Neural progenitor cell (in vitro differentiated cells): ENCODE data around the gene AP4M1. TPM values are rescaled to one million over a fixed set of nuclear protein-coding genes. Genes with fewer than 3 reads are reported as not detected.

Experiments used
- DNase-seq: peaks from one replicate; pipeline ENCODE4 v3.0.0-alpha.2; 2016; ENCODE audit warnings: low spot score
- H2AFZ ChIP-seq: fragments of 200-600 bp; sonication (generic); replicated peaks from 2 replicates; pipeline ENCODE4 v1.6.1; 2016; ENCODE audit warnings: antibody characterized with exemption
- H3F3A ChIP-seq: fragments of 200-600 bp; sonication (generic); 2 replicates; pipeline ENCODE4 v1.6.1; 2016; ENCODE audit warnings: antibody characterized with exemption, low read depth
- H3K27ac ChIP-seq: fragments of 200-600 bp; sonication (generic); 2 replicates; pipeline ENCODE4 v1.5.1; 2016; ENCODE audit warnings: mild to moderate bottlenecking
- H3K27me3 ChIP-seq: fragments of 200-600 bp; sonication (generic); 2 replicates; pipeline ENCODE4 v1.6.1; 2016; ENCODE audit warnings: mild to moderate bottlenecking, moderate library complexity
- H3K36me3 ChIP-seq: fragments of 200-600 bp; sonication (generic); 2 replicates; pipeline ENCODE4 v1.5.1; 2016
- H3K4me1 ChIP-seq: fragments of 200-600 bp; sonication (generic); 2 replicates; pipeline ENCODE4 v1.6.1; 2016; ENCODE audit warnings: mixed run types
- H3K4me2 ChIP-seq: fragments of 200-600 bp; sonication (generic); 2 replicates; pipeline ENCODE4 v1.6.1; 2016
- H3K4me3 ChIP-seq: fragments of 200-600 bp; sonication (generic); 2 replicates; pipeline ENCODE4 v1.5.1; 2016
- H3K79me2 ChIP-seq: fragments of 200-600 bp; sonication (generic); 2 replicates; pipeline ENCODE4 v1.6.1; 2016; ENCODE audit warnings: low read depth
- H3K9ac ChIP-seq: fragments of 200-600 bp; sonication (generic); 2 replicates; pipeline ENCODE4 v1.6.1; 2016
- H3K9me3 ChIP-seq: fragments of 200-600 bp; sonication (generic); 2 replicates; pipeline ENCODE4 v1.5.1; 2016; ENCODE audit warnings: low read depth
- H4K20me1 ChIP-seq: fragments of 200-600 bp; sonication (generic); 2 replicates; pipeline ENCODE4 v1.6.1; 2016; ENCODE audit warnings: low read depth
- H3K27ac Mint-ChIP-seq: 3 replicates; pipeline ENCODE4 v1.8.0; 2021; ENCODE audit warnings: mixed read lengths
- H3K27me3 Mint-ChIP-seq: 2 replicates; pipeline ENCODE4 v1.8.0; 2022; ENCODE audit warnings: low read depth, mild to moderate bottlenecking, inconsistent platforms, moderate library complexity, mixed read lengths; ENCODE audit not compliant: insufficient read depth
- H3K36me3 Mint-ChIP-seq: 3 replicates; pipeline ENCODE4 v1.8.0; 2021; ENCODE audit warnings: mixed read lengths
- H3K4me1 Mint-ChIP-seq: 3 replicates; pipeline ENCODE4 v1.8.0; 2021; ENCODE audit warnings: mixed read lengths
- H3K4me3 Mint-ChIP-seq: 3 replicates; pipeline ENCODE4 v1.8.0; 2021; ENCODE audit warnings: mild to moderate bottlenecking, moderate library complexity, mixed read lengths
- H3K9me3 Mint-ChIP-seq: 3 replicates; pipeline ENCODE4 v1.8.0; 2020; ENCODE audit warnings: mixed read lengths
- CTCF ChIP-seq: fragments of 200-600 bp; sonication (generic); IDR thresholded peaks from 2 replicates; pipeline ENCODE4 v1.5.1; 2017; ENCODE audit warnings: antibody characterized with exemption, mild to moderate bottlenecking
- EZH2 ChIP-seq: fragments of 200-600 bp; sonication (generic); IDR thresholded peaks from 2 replicates; pipeline ENCODE4 v1.6.1; 2017; ENCODE audit warnings: antibody characterized with exemption, mild to moderate bottlenecking, moderate library complexity
- EZH2phosphoT487 ChIP-seq: fragments of 200-600 bp; sonication (generic); IDR thresholded peaks from 2 replicates; pipeline ENCODE4 v1.6.1; 2017; ENCODE audit warnings: antibody characterized with exemption
- total RNA-seq: library from RNA; depleted of rRNA; stranded (reverse); fragments of >200 nt; gene quantifications from 2 replicates; pipeline ENCODE4 v1.2.3, GENCODE V29; 2015; ENCODE audit warnings: low replicate concordance

Gene AP4M1
- total RNA-seq, 1 donor from 2014 or later = 15.3 TPM

- Mint-ChIP-seq H3K27ac (peak within 1 kb of the TSS; percentile 94), H3K4me1 (peaks cover 13% of the 10 kb centered on the region), H3K4me3 (peak within 1 kb of the TSS; percentile 96), H3K27me3 (no peaks in the 10 kb centered on the region), H3K9me3 (no peaks in the 10 kb centered on the region), H3K36me3 (peaks cover 8% of the 10 kb centered on the region)
- no peaks in the 10 kb centered on the region for H3K36me3 ChIP-seq
- H3K27me3 ChIP-seq = no peaks in the 10 kb centered on the region
- peaks cover 3% of the 10 kb centered on the region for H3K4me1 ChIP-seq
- DNase-seq = peak; percentile 100
- peaks cover 6% of the 10 kb centered on the region for H4K20me1 ChIP-seq
- peak within 1 kb of the TSS; percentile 68 for H3K9ac ChIP-seq
- peak within 1 kb of the TSS; percentile 76 for H3K4me3 ChIP-seq
- H3K4me2 ChIP-seq = peak within 1 kb of the TSS; percentile 81
- H3K79me2 ChIP-seq = peaks cover 34% of the 10 kb centered on the region
- H3K9me3 ChIP-seq = no peaks in the 10 kb centered on the region
- peaks cover 23% of the 10 kb centered on the region for H3F3A ChIP-seq
- H3K27ac ChIP-seq = no peak within 1 kb of the TSS
- peak within 1 kb of the TSS; percentile 80 for H2AFZ ChIP-seq
- peak; percentile 15 for TF ChIP-seq CTCF
- no peak for TF ChIP-seq EZH2phosphoT487
- no peak for TF ChIP-seq EZH2
These were observed 47.3 kb downstream of the AP4M1 start, which contains the start of gene LAMTOR4 for GRCh38 chr7:100148559-100149328. Gene LAMTOR4 (plus strand): TSS chr7:100148918. CDS start chr7:100148973, 55 bp downstream.

- Mint-ChIP-seq H3K27ac (no peak overlapping the region), H3K9me3 (no peaks in the 10 kb centered on the region), H3K4me1 (peaks cover 21% of the 10 kb centered on the region), H3K36me3 (peaks cover 11% of the 10 kb centered on the region), H3K27me3 (peaks cover 4% of the 10 kb centered on the region), H3K4me3 (no peak overlapping the region)
- Histone ChIP-seq H3K4me1 (peaks cover 3% of the 10 kb centered on the region), H3F3A (peaks cover 29% of the 10 kb centered on the region), H3K36me3 (no peaks in the 10 kb centered on the region), H3K9me3 (no peaks in the 10 kb centered on the region), H3K4me3 (no peak overlapping the region), H3K4me2 (no peak overlapping the region), H3K79me2 (peaks cover 34% of the 10 kb centered on the region), H3K9ac (no peak overlapping the region), H3K27me3 (no peaks in the 10 kb centered on the region), H4K20me1 (peaks cover 25% of the 10 kb centered on the region), H2AFZ (no peak overlapping the region), H3K27ac (no peak overlapping the region)
- TF ChIP-seq EZH2 (no peak), CTCF (no peak), EZH2phosphoT487 (no peak)
- no peak for DNase-seq
These were observed 51.0 kb downstream of the AP4M1 start for GRCh38 chr7:100152404-100152803.

- Histone ChIP-seq H3K4me3 (no peak overlapping the region), H3F3A (peaks cover 30% of the 10 kb centered on the region), H3K9me3 (no peaks in the 10 kb centered on the region), H3K4me1 (peaks cover 3% of the 10 kb centered on the region), H3K27me3 (no peaks in the 10 kb centered on the region), H3K36me3 (no peaks in the 10 kb centered on the region), H4K20me1 (peaks cover 32% of the 10 kb centered on the region), H2AFZ (no peak overlapping the region), H3K79me2 (peaks cover 34% of the 10 kb centered on the region), H3K27ac (no peak overlapping the region), H3K9ac (no peak overlapping the region), H3K4me2 (no peak overlapping the region)
- Mint-ChIP-seq H3K4me3 (peak overlapping the region; percentile 41), H3K4me1 (peaks cover 24% of the 10 kb centered on the region), H3K27me3 (peaks cover 4% of the 10 kb centered on the region), H3K27ac (no peak overlapping the region), H3K9me3 (no peaks in the 10 kb centered on the region), H3K36me3 (peaks cover 11% of the 10 kb centered on the region)
- no peak for DNase-seq
- TF ChIP-seq CTCF (no peak), EZH2phosphoT487 (no peak), EZH2 (no peak)
These were observed 51.7 kb downstream of the AP4M1 start for GRCh38 chr7:100152937-100153666.
